GM12801 (cell line): Measurements from ENCODE around the gene SCYGR1.

Experiments
- CTCF ChIP-seq: IDR thresholded peaks from one replicate; pipeline ENCODE4 v1.5.1; 2011; ENCODE audit warnings: control low read depth; ENCODE audit not compliant: insufficient read length; ENCODE audit errors: extremely low read depth

The SCYGR1 gene

DNA sequence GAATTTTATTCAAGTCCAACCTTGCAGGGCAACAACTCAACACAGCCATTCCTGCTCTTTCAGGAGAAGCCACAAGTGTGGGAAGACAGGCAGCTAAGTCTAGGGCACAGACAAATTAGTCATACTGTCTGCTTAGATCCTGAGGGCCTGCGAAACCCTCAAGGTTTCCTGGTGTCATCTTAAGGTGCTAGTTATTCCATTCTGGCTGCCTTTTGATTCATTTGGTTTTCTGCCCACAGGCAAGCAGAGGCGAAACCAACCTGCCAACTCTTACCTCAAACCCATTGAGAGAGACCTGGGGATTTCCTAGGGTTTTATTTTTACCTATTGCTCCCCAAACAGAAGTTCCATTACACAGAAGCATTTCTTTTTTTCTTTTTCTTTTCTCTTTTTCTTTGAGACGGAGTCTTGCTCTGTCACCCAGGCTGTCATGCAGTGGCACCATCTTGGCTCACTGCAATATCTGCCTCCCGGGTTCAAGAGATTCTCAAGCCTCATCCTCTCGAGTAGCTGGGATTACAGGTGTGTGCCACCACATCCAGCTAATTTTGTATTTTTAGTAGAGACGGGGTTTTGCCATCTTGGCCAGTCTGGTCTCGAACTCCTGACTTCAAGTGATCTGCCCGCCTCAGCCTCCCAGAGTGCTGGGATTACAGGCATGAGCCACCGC, 23.7 kb upstream of the SCYGR1 start:
- TF ChIP-seq CTCF: no peak

- TF ChIP-seq CTCF: no peak
Observed at GRCh38 chr2:227410191-227410590, 22.4 kb upstream of the SCYGR1 start.

GRCh38 chr2:227407591-227408151, 19.9 kb upstream of the SCYGR1 start:
- no peak for TF ChIP-seq CTCF

GRCh38 chr2:227406177-227407031, 18.7 kb upstream of the SCYGR1 start:
- TF ChIP-seq CTCF: no peak

DNA sequence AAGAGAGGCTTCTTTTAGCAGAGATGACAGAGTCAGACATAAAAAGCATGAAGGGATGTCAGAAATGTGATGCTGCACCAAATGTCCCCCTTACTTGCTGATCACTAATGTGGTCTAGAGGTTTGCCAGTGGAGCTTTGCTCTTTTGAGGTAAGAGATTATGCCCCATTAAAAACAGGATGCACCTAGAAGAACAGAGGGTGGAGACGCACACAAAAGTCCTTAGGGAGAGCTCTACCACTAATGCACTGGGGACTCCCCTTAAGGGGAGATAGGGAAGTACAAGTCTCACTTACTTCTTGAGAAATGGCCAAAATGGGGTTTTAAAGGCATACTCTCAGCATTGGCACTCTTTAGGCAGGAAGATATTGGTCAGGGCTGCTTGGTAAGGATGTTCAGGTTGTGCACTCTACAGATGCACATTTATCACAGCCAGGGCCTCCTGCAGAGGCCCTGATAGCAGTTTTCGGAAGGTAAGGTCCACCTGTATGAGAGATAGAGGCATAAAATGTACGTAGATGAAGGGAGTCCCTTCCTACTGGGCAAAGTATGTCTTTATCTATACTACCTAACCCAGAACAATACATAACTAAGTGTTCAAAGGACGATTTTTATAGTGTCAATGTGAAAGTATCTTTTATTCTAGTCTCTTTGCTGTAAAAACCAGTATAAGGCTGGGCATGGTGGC, 17.0 kb upstream of the SCYGR1 start:
- no peak for TF ChIP-seq CTCF

DNA sequence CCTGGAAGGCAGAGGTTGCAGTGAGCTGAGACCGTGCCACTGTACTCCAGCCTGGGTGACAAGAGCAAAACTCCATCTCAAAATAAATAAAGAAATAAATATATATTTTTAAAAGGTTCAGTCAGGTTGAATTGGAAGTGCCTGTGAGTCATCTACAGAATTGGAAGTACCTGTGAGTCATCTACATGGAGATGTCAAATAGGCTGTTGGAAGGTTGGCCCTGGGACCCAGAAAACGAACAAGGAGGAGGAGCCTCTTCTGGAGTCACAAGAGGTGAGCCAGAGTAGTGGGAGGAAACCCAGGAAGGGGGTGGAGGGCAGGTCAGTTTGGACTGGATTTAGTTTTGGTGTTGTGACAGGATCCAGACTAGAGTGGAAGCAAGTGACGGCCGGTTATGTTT, 15.2 kb upstream of the SCYGR1 start:
- TF ChIP-seq CTCF: no peak

DNA sequence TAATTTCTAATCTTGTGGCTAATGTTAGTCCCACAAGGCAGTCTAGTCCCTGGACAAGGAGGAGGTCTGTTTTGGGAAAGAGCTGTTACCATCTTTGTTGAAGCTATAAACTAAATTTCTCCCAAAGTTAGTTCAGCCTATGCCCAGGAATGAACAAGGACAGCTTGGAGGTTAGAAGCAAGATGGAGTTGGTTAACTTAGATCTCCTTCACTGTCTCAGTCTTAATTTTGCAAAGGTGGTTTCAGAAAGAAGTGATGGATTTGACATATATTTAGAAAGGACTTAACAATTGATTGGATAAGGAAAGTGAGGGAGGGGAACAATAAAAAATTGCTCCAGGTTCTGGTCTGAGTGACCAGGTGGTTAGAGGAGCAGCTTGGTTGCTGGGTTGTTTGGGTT, 14.6 kb upstream of the SCYGR1 start:
- no peak for TF ChIP-seq CTCF
